Effector memory CD8-positive, alpha-beta T cell (primary cell): ENCODE results near the gene VAMP4.
"Not testable (repeated sequence)": the region's sequence is repeated elsewhere in the genome, so short reads cannot be mapped to it uniquely, and the experiment has no call there.

Source experiments
- ATAC-seq: fragments of 150-1000 bp; cut with Tn5 transposase; replicated peaks from 2 replicates; pipeline ENCODE4 v1.10.0; 2021; ENCODE audit warnings: mild to moderate bottlenecking, moderate library complexity
- DNase-seq, 3 experiments: peaks; one replicate each; pipeline ENCODE4 v3.0.0; 2021
- H3K27ac Mint-ChIP-seq, 2 donors: one replicate each; pipeline ENCODE4 v1.8.0; 2022; ENCODE audit warnings: mild to moderate bottlenecking in 2 of 2, mixed read lengths in 2 of 2, moderate library complexity in 2 of 2
- H3K27me3 Mint-ChIP-seq, 2 donors: one replicate each; pipeline ENCODE4 v1.8.0; 2022; ENCODE audit warnings: mixed read lengths in 2 of 2
- H3K36me3 Mint-ChIP-seq: one replicate; pipeline ENCODE4 v1.8.0; 2022; ENCODE audit warnings: mild to moderate bottlenecking, moderate library complexity, mixed read lengths; ENCODE audit not compliant: insufficient read depth
- H3K4me1 Mint-ChIP-seq, 2 donors: one replicate each; pipeline ENCODE4 v1.8.0; 2022; ENCODE audit warnings: low read depth in 2 of 2, mixed read lengths in 2 of 2
- H3K4me3 Mint-ChIP-seq, 2 donors: one replicate each; pipeline ENCODE4 v1.8.0; 2022; ENCODE audit warnings: mild to moderate bottlenecking in 2 of 2, mixed read lengths in 2 of 2, moderate library complexity in 2 of 2
- H3K9me3 Mint-ChIP-seq, 2 donors: one replicate each; pipeline ENCODE4 v1.8.0; 2022; ENCODE audit warnings: mixed read lengths in 2 of 2

Gene VAMP4

DNA sequence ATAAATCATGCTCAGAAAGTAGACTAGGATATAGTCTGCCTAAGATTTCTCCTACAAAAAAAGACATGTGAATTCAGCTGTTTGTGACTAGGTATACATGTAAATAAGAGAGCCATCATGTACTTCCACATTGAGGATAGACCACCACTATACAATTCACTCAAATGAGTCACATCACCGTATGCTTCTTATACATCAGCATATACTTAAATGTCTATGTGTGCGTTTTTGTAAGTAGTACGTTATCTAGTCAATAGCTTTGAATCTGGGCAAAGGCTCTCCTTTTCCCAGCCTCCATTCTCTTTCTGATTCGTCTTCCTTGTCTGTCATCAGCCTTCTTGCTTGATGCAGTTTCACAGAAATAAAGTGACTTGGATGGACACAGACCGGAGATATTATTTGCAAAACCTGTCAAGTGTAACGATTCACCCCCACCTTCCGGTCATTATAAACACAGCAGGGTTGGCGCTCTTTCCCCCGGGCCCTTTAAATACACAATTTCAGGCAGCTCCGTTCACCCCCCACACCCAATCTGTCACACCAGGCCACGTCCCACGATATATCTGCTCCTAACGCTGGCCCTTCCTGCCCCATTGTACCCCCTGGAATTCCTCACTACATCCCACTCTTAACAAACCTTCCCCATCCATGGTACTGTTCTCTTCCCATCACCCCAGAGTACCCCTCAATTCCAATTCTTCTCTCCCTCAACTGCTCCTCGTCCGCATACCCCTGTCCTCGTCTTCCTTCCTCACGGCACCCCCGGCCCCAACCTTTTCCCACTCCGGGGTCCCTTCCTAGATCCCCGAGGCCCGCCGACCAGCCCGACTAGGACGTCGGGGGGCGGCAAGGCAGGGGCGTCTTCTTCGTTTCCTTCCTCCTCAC is 636 bp downstream of the VAMP4 start:
- peak; percentile 14 to 35 (median 24) for DNase-seq

GRCh38 chr1:171740356-171740863 is 1.5 kb downstream of the VAMP4 start:
- Mint-ChIP-seq H3K4me3 (peak overlapping the region; percentile 98), H3K4me1 (peaks cover 34 to 57% of the 10 kb centered on the region in 2 donors), H3K36me3 (peaks cover 20% of the 10 kb centered on the region), H3K27me3 (no peaks in the 10 kb centered on the region), H3K27ac (peak overlapping the region in 1 of 2 donors; percentile 54), H3K9me3 (no peaks in the 10 kb centered on the region)
- ATAC-seq, result no peak
- DNase-seq, result no peak

More for the DNA sequence above, 636 bp downstream of the VAMP4 start:
- no peaks in the 10 kb centered on the region for H3K27me3 Mint-ChIP-seq
- H3K9me3 Mint-ChIP-seq, result no peaks in the 10 kb centered on the region
- H3K27ac Mint-ChIP-seq, result peak overlapping the region; percentile 99 to 100
- peaks cover 34 to 56% of the 10 kb centered on the region in 2 donors for H3K4me1 Mint-ChIP-seq
- peaks cover 16% of the 10 kb centered on the region for H3K36me3 Mint-ChIP-seq
- H3K4me3 Mint-ChIP-seq, result peak overlapping the region; percentile 98
- peak; percentile 24 for ATAC-seq

DNA sequence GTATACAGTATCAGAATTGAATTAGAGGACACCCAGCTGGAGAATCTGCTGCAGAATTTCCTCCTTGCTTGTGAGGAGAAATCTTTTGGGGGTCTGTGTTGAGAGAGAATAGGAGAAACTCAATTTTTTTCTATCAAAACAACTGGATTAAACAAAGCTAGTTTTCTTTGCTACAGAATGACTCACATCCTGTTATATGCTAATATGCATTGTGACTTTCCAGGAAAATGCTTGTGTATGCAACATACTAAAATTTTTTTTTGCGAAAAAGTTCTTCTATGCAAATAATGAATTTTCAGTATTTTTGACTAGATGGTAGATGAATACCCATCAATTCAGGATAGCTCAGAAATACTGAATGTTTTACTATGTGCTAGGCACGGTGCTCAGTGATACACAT is 2.2 kb downstream of the VAMP4 start:
- H3K4me3 Mint-ChIP-seq, result peak overlapping the region; percentile 20 to 59
- peaks cover 20% of the 10 kb centered on the region for H3K36me3 Mint-ChIP-seq

DNA sequence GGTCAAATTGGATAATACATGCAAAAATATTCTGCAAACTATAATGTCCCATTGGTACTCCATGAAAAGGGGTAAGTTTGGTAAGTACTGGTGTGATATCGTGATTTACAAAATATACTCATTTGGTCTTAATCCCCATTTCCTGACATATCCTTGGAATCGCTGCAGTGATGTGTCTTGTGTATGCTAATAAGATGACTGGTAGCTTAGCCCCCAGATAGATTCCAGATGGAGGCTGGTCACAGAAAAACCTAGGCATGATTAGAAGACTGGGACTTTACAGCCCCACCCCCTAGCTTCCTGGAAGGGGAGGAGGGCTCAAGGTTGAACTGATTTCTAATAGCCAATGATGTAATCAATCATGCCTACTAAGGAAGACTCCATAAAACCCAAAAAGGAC is 3.0 kb downstream of the VAMP4 start:
- H3K4me3 Mint-ChIP-seq, result peak overlapping the region in 1 of 2 donors; percentile 20
- DNase-seq (no peak), ATAC-seq (no peak)
- H3K9me3 Mint-ChIP-seq, result no peaks in the 10 kb centered on the region
- H3K4me1 Mint-ChIP-seq, result peaks cover 35 to 64% of the 10 kb centered on the region in 2 donors
- H3K27ac Mint-ChIP-seq, result peak overlapping the region in 1 of 2 donors; percentile 46
- H3K36me3 Mint-ChIP-seq, result peaks cover 25% of the 10 kb centered on the region
- no peaks in the 10 kb centered on the region for H3K27me3 Mint-ChIP-seq

More for the DNA sequence above, 2.2 kb downstream of the VAMP4 start:
- peak overlapping the region in 1 of 2 donors; percentile 54 for H3K27ac Mint-ChIP-seq
- peaks cover 34 to 60% of the 10 kb centered on the region in 2 donors for H3K4me1 Mint-ChIP-seq
- H3K27me3 Mint-ChIP-seq, result no peaks in the 10 kb centered on the region
- no peak for ATAC-seq
- no peaks in the 10 kb centered on the region for H3K9me3 Mint-ChIP-seq
- no peak for DNase-seq

- Mint-ChIP-seq H3K36me3 (peaks cover 33% of the 10 kb centered on the region), H3K27ac (peak overlapping the region in 1 of 2 donors; percentile 47), H3K27me3 (no peaks in the 10 kb centered on the region), H3K4me1 (peaks cover 22 to 49% of the 10 kb centered on the region in 2 donors), H3K4me3 (no peak overlapping the region), H3K9me3 (no peaks in the 10 kb centered on the region)
- no peak for DNase-seq
- no peak for ATAC-seq
Observed at GRCh38 chr1:171736196-171736595, 5.7 kb downstream of the VAMP4 start.

DNA sequence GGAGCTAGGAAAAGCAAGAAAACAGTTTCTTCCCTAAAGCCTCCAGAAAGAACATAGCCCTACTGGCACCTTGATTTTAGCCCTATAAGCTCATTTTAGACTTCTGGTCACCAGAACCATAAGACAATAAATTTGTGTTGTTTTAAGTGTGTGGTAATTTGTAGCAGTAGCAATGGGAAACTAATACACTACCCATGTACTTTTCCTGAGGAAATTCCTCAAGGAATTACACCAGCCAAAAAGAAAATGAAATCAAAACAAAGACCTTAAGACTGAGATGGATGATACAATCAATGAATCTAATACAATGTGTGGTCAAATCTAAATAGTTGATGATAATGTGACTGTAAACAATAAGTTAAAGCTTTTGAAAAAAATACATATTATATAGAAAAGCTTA is 11.8 kb downstream of the VAMP4 start:
- no peaks in the 10 kb centered on the region for H3K27me3 Mint-ChIP-seq
- H3K27ac Mint-ChIP-seq, result peak overlapping the region; percentile 4 to 78
- no peak for ATAC-seq
- peaks cover 45% of the 10 kb centered on the region for H3K36me3 Mint-ChIP-seq
- no peak overlapping the region for H3K4me3 Mint-ChIP-seq
- DNase-seq, result no peak
- peaks cover 13 to 32% of the 10 kb centered on the region in 2 donors for H3K4me1 Mint-ChIP-seq
- H3K9me3 Mint-ChIP-seq, result no peaks in the 10 kb centered on the region

GRCh38 chr1:171727778-171728177 is 14.1 kb downstream of the VAMP4 start:
- no peak for DNase-seq
- Mint-ChIP-seq H3K4me1 (peaks cover 10 to 28% of the 10 kb centered on the region in 2 donors), H3K36me3 (peaks cover 35% of the 10 kb centered on the region), H3K4me3 (no peak overlapping the region), H3K27ac (peak overlapping the region in 1 of 2 donors; percentile 77), H3K27me3 (no peaks in the 10 kb centered on the region), H3K9me3 (peaks cover 0 to 2% of the 10 kb centered on the region in 2 donors)
- ATAC-seq, result no peak

- H3K9me3 Mint-ChIP-seq, ATAC-seq, DNase-seq, H3K27me3 Mint-ChIP-seq, H3K27ac Mint-ChIP-seq, H3K4me3 Mint-ChIP-seq: not testable (repeated sequence)
- H3K4me1 Mint-ChIP-seq, result peaks cover 8 to 24% of the 10 kb centered on the region in 2 donors
- peaks cover 23% of the 10 kb centered on the region for H3K36me3 Mint-ChIP-seq
Observed at GRCh38 chr1:171723180-171723579, 18.7 kb downstream of the VAMP4 start.

DNA sequence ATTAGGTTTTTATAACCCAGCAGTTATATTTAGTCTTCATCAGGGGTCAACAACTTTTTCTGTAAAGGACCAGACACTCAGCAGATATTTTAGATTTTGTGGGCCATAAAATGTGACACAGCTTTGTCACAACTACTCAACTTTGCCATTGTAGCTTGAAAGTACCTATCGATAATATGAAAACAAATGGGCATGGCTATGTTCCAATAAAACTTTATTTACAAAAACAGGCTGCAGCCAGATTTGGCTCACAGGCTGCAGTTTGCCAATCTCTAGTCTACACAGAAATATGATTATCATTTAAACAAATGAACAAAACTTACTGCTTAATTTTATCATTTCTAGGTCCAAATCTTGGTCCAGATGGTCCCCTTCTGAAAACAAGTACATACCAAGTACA is 23.0 kb downstream of the VAMP4 start:
- Mint-ChIP-seq H3K9me3 (peaks cover 0 to 3% of the 10 kb centered on the region in 2 donors), H3K4me3 (no peak overlapping the region)

DNA sequence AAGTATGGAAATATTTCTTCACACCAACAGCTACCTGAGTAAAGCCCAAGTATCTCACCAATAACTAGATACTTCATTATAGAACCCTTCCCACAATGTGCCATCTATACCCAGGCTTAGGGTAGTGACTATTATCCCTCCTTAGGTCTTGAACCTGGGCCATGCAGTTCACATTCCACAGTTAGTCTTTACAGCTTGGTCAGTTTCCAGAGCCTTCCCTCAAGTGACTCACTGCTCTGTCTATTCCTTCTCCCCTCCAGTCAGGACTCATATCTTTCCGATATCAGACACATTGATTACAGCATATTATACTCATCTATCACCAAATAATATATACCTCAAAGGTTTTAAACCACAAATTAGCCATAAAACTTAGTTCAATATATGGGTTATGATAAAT is 23.6 kb downstream of the VAMP4 start:
- H3K9me3 Mint-ChIP-seq, result peaks cover 0 to 3% of the 10 kb centered on the region in 2 donors
- H3K27ac Mint-ChIP-seq, result no peak overlapping the region
- peaks cover 4% of the 10 kb centered on the region for H3K36me3 Mint-ChIP-seq
- peaks cover 6 to 18% of the 10 kb centered on the region in 2 donors for H3K4me1 Mint-ChIP-seq
- H3K27me3 Mint-ChIP-seq, result no peaks in the 10 kb centered on the region
- DNase-seq, result no peak
- no peak for ATAC-seq
- no peak overlapping the region for H3K4me3 Mint-ChIP-seq

More for the DNA sequence above, 23.0 kb downstream of the VAMP4 start:
- peaks cover 4% of the 10 kb centered on the region for H3K36me3 Mint-ChIP-seq
- DNase-seq, result no peak
- H3K4me1 Mint-ChIP-seq, result peaks cover 6 to 18% of the 10 kb centered on the region in 2 donors
- no peaks in the 10 kb centered on the region for H3K27me3 Mint-ChIP-seq
- no peak for ATAC-seq
- no peak overlapping the region for H3K27ac Mint-ChIP-seq

DNA sequence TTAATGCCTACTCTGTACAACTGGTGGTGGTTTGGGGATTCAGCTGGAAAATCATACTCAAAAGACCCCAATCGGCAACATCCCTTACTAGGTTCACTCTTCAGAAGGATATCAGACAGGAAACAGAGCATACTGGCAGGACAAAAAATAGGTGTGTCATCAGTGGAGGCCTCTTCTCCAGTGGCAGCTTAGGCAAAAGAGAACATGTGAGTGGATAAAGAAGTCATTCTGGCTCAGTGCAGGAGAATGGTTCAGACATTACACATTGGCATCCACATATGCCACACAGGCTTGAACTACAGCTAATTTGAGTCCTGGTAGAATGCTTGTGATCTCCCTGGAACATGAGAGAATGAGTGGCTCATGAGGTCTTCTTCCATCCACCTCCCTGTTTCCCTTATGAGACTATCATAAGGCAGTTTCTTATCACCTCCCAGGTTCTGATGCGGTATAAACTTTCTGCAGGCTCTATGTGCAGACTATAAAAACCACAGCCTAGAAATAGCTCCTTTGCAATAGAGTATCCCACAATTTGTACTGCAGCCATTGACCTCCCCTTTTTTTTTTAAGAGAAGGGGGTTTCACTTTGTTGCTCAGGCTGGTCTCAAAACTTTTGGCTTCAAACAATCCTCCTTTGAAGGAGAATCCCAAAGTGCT is 24.7 kb downstream of the VAMP4 start:
- H3K36me3 Mint-ChIP-seq, result peaks cover 4% of the 10 kb centered on the region
- ATAC-seq, result no peak

GRCh38 chr1:171716616-171717015 is 25.2 kb downstream of the VAMP4 start:
- ATAC-seq, result no peak
- no peak for DNase-seq
- Mint-ChIP-seq H3K9me3 (no peaks in the 10 kb centered on the region), H3K4me1 (peaks cover 6 to 22% of the 10 kb centered on the region in 2 donors), H3K27ac (no peak overlapping the region), H3K27me3 (no peaks in the 10 kb centered on the region), H3K36me3 (peaks cover 4% of the 10 kb centered on the region), H3K4me3 (no peak overlapping the region)

More for the DNA sequence above, 24.7 kb downstream of the VAMP4 start:
- H3K4me1 Mint-ChIP-seq, result peaks cover 6 to 22% of the 10 kb centered on the region in 2 donors
- no peak for DNase-seq
- no peaks in the 10 kb centered on the region for H3K27me3 Mint-ChIP-seq
- H3K9me3 Mint-ChIP-seq, result no peaks in the 10 kb centered on the region
- no peak overlapping the region for H3K4me3 Mint-ChIP-seq
- no peak overlapping the region for H3K27ac Mint-ChIP-seq

DNA sequence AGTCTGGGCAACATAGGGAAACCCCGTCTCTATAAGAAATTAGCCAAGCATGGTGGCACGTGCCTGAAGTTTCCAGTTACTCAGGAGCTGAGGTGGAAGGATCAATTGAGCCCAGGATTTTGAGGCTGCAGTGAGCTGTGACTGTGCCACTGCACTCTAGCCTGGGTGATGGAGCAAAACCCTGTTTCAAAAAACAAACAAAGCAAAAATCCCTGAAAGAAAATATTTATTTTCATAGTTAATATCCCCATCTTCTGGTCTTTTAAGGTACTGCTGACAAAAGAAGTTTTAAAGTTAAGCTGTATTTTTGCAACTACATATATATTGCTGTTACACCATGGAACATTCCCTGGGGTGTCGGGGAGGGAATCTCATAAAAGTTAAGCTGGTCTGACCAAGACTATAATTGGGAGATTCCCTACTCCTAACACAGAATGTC is 26.0 kb downstream of the VAMP4 start:
- no peaks in the 10 kb centered on the region for H3K9me3 Mint-ChIP-seq
- no peak overlapping the region for H3K4me3 Mint-ChIP-seq
- DNase-seq (no peak), ATAC-seq (no peak)
- H3K27ac Mint-ChIP-seq, result no peak overlapping the region
- peaks cover 3 to 19% of the 10 kb centered on the region in 2 donors for H3K4me1 Mint-ChIP-seq
- peaks cover 4% of the 10 kb centered on the region for H3K36me3 Mint-ChIP-seq
- H3K27me3 Mint-ChIP-seq, result no peaks in the 10 kb centered on the region
